ENCODE results near the gene C6orf52. TPM values are rescaled to one million over a fixed set of nuclear protein-coding genes. Genes with fewer than 3 reads are reported as not detected.
"Not testable (repeated sequence)": the region's sequence is repeated elsewhere in the genome, so short reads cannot be mapped to it uniquely, and the experiment has no call there.

The C6orf52 gene
- total and polyA plus RNA-seq, 2 of the 13 experiments (the other 11 are each of a cell fraction or from before 2014, with no cell fraction given): 0.50 to 0.53 TPM

DNA sequence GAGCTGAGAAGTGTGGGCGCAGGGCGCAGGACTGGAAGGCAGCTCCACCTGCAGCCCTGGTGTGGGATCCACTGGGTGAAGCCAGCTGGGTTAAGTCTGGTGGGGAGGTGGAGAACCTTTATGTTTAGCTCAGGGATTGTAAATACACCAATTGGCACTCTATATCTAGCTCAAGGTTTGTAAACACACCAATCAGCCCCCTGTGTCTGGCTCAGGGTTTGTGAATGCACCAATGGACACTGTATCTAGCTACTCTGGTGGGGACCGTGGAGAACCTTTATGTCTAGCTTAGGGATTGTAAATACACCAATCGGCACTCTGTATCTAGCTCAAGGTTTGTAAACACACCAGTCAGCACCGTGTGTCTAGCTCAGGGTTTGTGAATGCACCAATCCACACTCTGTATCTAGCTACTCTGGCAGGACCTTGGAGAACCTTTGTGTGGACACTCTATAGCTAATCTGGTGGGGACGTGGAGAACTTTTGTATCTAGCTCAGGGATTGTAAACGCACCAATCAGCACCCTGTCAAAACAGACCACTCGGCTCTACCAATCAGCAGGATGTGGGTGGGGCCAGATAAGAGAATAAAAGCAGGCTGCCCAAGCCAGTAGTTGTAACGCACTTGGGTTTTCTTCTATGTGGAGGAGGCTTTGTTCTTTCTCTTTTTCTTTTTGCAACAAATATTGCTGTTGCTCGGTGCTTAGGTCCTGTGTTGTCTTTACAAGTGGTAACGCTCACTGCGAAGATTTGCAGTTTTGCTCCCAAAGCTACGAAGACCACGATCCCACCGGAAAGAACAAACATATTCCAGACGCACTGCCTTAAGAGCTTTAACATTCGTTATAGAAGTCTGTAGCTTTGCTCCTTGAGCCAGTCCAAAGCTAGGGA is 26.8 kb upstream of the C6orf52 start (continued):
- TF ChIP-seq CREM (IDR thresholded peaks at IDR 0.05) (peak; percentile 78; the same call in 1 of the 2 replicates), ZNF781 (CRISPR knock-in tag; IDR thresholded peaks at IDR 0.05; ENCODE audit: borderline replicate concordance, not compliant biosample characterization) (peak; percentile 68), DR1 (CRISPR knock-in tag; IDR thresholded peaks at IDR 0.05) (peak; percentile 69; the same call in 1 of the 2 replicates), KAT8 (CRISPR knock-in tag; IDR thresholded peaks at IDR 0.05) (peak; percentile 73), ZNF773 (CRISPR knock-in tag; IDR thresholded peaks at IDR 0.05; ENCODE audit: borderline replicate concordance) (peak; percentile 85), KDM4B (CRISPR knock-in tag; IDR thresholded peaks at IDR 0.05) (peak; percentile 20; the same call in 1 of the 2 replicates), ATF7 (CRISPR knock-in tag; IDR thresholded peaks at IDR 0.05) (peak; percentile 45; the same call in 1 of the 2 replicates), ELF3 (CRISPR knock-in tag; IDR thresholded peaks at IDR 0.05) (0 out of 2 replicates have a peak, but pooled peaks have one; percentile 53), MAFF (IDR thresholded peaks at IDR 0.05; ENCODE audit: low read depth, low read length) (0 out of 2 replicates have a peak, but pooled peaks have one; percentile 8), ZNF430 (CRISPR knock-in tag; IDR thresholded peaks at IDR 0.05) (0 out of 2 replicates have a peak, but pooled peaks have one; percentile 60), NFYC (CRISPR knock-in tag; IDR thresholded peaks at IDR 0.05) (peak; percentile 93), ZNF749 (CRISPR knock-in tag; IDR thresholded peaks at IDR 0.05; ENCODE audit: borderline replicate concordance) (peak; percentile 70; the same call in 1 of the 2 replicates), ZNF577 (CRISPR knock-in tag; IDR thresholded peaks at IDR 0.05; ENCODE audit: borderline replicate concordance, low read depth) (peak; percentile 84; the same call in 1 of the 2 replicates), KDM3A (CRISPR knock-in tag; IDR thresholded peaks at IDR 0.05; ENCODE audit: low read depth) (0 out of 2 replicates have a peak, but pooled peaks have one; percentile 56), HOXA3 (CRISPR knock-in tag; IDR thresholded peaks at IDR 0.05) (peak; percentile 52), NONO (CRISPR knock-in tag; conservative IDR thresholded peaks at IDR 0.05) (peak; percentile 68; the same call in 1 of the 2 replicates)
- not testable (repeated sequence) for TF ChIP-seq CREM (CRISPR knock-in tag; IDR thresholded peaks at IDR 0.05); ATF7 (IDR thresholded peaks at IDR 0.05); NONO (IDR thresholded peaks at IDR 0.05)
- TF ChIP-seq, protein P1, sequence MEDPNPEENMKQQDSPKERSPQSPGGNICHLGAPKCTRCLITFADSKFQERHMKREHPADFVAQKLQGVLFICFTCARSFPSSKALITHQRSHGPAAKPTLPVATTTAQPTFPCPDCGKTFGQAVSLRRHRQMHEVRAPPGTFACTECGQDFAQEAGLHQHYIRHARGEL (CRISPR knock-in tag; IDR thresholded peaks at IDR 0.05): 0 out of 2 replicates have a peak, but pooled peaks have one; percentile 22
- TF ChIP-seq, protein P2, sequence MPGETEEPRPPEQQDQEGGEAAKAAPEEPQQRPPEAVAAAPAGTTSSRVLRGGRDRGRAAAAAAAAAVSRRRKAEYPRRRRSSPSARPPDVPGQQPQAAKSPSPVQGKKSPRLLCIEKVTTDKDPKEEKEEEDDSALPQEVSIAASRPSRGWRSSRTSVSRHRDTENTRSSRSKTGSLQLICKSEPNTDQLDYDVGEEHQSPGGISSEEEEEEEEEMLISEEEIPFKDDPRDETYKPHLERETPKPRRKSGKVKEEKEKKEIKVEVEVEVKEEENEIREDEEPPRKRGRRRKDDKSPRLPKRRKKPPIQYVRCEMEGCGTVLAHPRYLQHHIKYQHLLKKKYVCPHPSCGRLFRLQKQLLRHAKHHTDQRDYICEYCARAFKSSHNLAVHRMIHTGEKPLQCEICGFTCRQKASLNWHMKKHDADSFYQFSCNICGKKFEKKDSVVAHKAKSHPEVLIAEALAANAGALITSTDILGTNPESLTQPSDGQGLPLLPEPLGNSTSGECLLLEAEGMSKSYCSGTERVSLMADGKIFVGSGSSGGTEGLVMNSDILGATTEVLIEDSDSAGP (CRISPR knock-in tag; IDR thresholded peaks at IDR 0.05; ENCODE audit: borderline replicate concordance): 0 out of 2 replicates have a peak, but pooled peaks have one; percentile 3
- TF ChIP-seq, protein P3, sequence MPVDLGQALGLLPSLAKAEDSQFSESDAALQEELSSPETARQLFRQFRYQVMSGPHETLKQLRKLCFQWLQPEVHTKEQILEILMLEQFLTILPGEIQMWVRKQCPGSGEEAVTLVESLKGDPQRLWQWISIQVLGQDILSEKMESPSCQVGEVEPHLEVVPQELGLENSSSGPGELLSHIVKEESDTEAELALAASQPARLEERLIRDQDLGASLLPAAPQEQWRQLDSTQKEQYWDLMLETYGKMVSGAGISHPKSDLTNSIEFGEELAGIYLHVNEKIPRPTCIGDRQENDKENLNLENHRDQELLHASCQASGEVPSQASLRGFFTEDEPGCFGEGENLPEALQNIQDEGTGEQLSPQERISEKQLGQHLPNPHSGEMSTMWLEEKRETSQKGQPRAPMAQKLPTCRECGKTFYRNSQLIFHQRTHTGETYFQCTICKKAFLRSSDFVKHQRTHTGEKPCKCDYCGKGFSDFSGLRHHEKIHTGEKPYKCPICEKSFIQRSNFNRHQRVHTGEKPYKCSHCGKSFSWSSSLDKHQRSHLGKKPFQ (CRISPR knock-in tag; IDR thresholded peaks at IDR 0.05; ENCODE audit: insufficient replicate concordance): peak; percentile 62
- TF ChIP-seq, protein P4, sequence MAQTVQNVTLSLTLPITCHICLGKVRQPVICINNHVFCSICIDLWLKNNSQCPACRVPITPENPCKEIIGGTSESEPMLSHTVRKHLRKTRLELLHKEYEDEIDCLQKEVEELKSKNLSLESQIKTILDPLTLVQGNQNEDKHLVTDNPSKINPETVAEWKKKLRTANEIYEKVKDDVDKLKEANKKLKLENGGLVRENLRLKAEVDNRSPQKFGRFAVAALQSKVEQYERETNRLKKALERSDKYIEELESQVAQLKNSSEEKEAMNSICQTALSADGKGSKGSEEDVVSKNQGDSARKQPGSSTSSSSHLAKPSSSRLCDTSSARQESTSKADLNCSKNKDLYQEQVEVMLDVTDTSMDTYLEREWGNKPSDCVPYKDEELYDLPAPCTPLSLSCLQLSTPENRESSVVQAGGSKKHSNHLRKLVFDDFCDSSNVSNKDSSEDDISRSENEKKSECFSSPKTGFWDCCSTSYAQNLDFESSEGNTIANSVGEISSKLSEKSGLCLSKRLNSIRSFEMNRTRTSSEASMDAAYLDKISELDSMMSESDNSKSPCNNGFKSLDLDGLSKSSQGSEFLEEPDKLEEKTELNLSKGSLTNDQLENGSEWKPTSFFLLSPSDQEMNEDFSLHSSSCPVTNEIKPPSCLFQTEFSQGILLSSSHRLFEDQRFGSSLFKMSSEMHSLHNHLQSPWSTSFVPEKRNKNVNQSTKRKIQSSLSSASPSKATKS (CRISPR knock-in tag; IDR thresholded peaks at IDR 0.05): peak; percentile 39; the same call in 1 of the 2 replicates
